CD4-positive, alpha-beta T cell (primary cell): ENCODE measurements around the gene NLRP10. TPM values are rescaled to one million over a fixed set of nuclear protein-coding genes. Genes with fewer than 3 reads are reported as not detected.

ENCODE experiments used
- ATAC-seq: fragments of 200-7000 bp; cut with Tn5 transposase; one replicate; pipeline ENCODE4 v1.10.0; 2022; ENCODE audit warnings: mild to moderate bottlenecking; ENCODE audit not compliant: poor library complexity
- CTCF ChIA-PET: fragments of 350-600 bp; sonication (Branson Sonifier 250); formaldehyde crosslinking; loops from one replicate; lab custom pipeline; 2021; ENCODE audit warnings: antibody characterized with exemption, inconsistent platforms; lab: Charles Lee
- POLR2A ChIA-PET: fragments of 350-600 bp; sonication (Branson Sonifier 250); formaldehyde crosslinking; loops from one replicate; lab custom pipeline; 2021; ENCODE audit warnings: antibody characterized with exemption, inconsistent platforms; lab: Charles Lee
- DNase-seq, 14 experiments: peaks; one replicate each; pipeline ENCODE4 v3.0.0-alpha.2; 2013 to 2020; ENCODE audit warnings: mixed read lengths in 2 of 14
- H3K27ac ChIP-seq, 2 donors: one replicate each; pipeline versions ENCODE4 v1.5.1 to v1.7.0; 2013; ENCODE audit warnings: low read length in 2 of 2, low read depth in 1 of 2, mild to moderate bottlenecking in 1 of 2
- H3K27me3 ChIP-seq, 2 experiments: 1 replicate in 1 of 2; 2 replicates in 1 of 2; pipeline versions ENCODE4 v1.6.1 to v1.7.0; 2013; ENCODE audit warnings: low read length in 2 of 2, control low read depth in 1 of 2, mild to moderate bottlenecking in 1 of 2, moderate library complexity in 1 of 2; ENCODE audit not compliant: insufficient read depth in 2 of 2, control insufficient read depth in 1 of 2
- H3K36me3 ChIP-seq: one replicate; pipeline ENCODE4 v1.6.1; 2013; ENCODE audit warnings: low read length, control low read depth; ENCODE audit not compliant: insufficient read depth
- H3K4me1 ChIP-seq: one replicate; pipeline ENCODE4 v1.6.1; 2013; ENCODE audit warnings: low read length, control low read depth; ENCODE audit not compliant: insufficient read depth
- H3K4me3 ChIP-seq: one replicate; pipeline ENCODE4 v1.5.1; 2013; ENCODE audit warnings: mild to moderate bottlenecking, low read length, moderate library complexity
- H3K9me3 ChIP-seq, 2 experiments: 1 replicate in 1 of 2; 2 replicates in 1 of 2; pipeline versions ENCODE4 v1.6.1 to v1.7.0; 2013; ENCODE audit warnings: low read length in 2 of 2, mild to moderate bottlenecking in 2 of 2, control low read depth in 1 of 2, moderate library complexity in 1 of 2; ENCODE audit not compliant: control insufficient read depth in 1 of 2, insufficient read depth in 1 of 2
- H3K27ac Mint-ChIP-seq: one replicate; pipeline ENCODE4 v1.8.0; 2020; ENCODE audit warnings: mixed read lengths
- H3K27me3 Mint-ChIP-seq: one replicate; pipeline ENCODE4 v1.8.0; 2021; ENCODE audit warnings: mixed read lengths
- H3K36me3 Mint-ChIP-seq: one replicate; pipeline ENCODE4 v1.8.0; 2021; ENCODE audit warnings: low read depth, mixed read lengths
- H3K4me1 Mint-ChIP-seq: one replicate; pipeline ENCODE4 v1.8.0; 2021; ENCODE audit warnings: low read depth, mixed read lengths
- H3K4me3 Mint-ChIP-seq: one replicate; pipeline ENCODE4 v1.8.0; 2020; ENCODE audit warnings: mild to moderate bottlenecking, mixed read lengths
- H3K9me3 Mint-ChIP-seq: one replicate; pipeline ENCODE4 v1.8.0; 2020; ENCODE audit warnings: mixed read lengths
- intact Hi-C, 2 experiments: fragments of 100-400 bp; cut with DNase I in 1 of 2; cut with micrococcal nuclease in 1 of 2; formaldehyde crosslinking; loops; one replicate each; pipeline versions ENCODE4 v1.15.1 to v1.9.0; 2023 to 2025; cut with DNase I, micrococcal nuclease
- total RNA-seq, 174 experiments: library from RNA in 2 of 174; stranded (reverse) in 2 of 174; gene quantifications; one replicate each; pipeline ENCODE4 v1.2.3 and lab custom pipeline; 2021 to 2026
- TF ChIP-seq, protein P1 (sequence below): fragments of 200-600 bp; IDR thresholded peaks from one replicate; pipeline ENCODE4 v1.8.0; 2022; ENCODE audit warnings: antibody characterized with exemption, mild to moderate bottlenecking

NLRP10 gene
- total RNA-seq, 2 experiments from 2014 or later: not detected

DNA sequence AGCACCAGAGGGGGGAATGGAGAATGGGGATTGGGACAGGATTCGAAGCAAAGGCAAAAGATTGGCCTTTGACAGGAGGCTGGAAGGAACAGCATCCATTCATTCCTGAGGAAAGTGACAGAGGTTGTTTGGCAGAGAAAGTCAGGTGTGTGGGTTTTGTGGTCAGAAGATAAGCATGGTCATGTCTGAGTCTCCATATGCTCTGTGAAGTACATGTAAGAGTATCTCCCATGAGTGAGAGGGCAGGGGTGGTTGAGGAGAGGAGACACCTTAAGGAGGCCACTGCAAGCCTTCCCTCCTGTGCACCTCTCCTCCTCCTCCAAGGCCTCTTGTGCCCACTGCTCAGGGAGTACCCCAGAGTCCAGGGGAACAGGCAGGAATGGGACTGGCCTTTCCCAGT is 1.9 kb upstream of the NLRP10 start:
- CTCF ChIA-PET: no interaction called here
- H3K36me3 ChIP-seq: no peaks in the 10 kb centered on the region

DNA sequence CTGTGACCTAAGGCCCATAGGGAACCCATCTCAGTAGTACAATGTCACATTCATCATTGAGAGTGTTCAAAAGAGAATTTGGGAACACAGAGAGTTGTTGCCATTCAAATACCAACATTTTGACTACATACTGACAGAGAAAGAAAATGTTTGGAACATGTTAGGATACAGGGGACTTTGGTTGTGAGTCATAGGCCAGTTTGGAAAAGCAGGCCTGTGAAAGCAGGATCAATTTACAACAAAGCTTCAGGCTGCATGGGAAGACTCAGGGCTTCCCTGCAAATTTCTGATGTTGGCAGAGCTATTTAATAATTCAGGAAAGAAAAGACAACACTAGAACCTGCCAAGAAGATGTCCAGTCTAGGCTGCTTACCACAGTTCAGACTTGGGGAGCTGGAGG is 374 bp downstream of the NLRP10 start:
- TF ChIP-seq, protein P1, sequence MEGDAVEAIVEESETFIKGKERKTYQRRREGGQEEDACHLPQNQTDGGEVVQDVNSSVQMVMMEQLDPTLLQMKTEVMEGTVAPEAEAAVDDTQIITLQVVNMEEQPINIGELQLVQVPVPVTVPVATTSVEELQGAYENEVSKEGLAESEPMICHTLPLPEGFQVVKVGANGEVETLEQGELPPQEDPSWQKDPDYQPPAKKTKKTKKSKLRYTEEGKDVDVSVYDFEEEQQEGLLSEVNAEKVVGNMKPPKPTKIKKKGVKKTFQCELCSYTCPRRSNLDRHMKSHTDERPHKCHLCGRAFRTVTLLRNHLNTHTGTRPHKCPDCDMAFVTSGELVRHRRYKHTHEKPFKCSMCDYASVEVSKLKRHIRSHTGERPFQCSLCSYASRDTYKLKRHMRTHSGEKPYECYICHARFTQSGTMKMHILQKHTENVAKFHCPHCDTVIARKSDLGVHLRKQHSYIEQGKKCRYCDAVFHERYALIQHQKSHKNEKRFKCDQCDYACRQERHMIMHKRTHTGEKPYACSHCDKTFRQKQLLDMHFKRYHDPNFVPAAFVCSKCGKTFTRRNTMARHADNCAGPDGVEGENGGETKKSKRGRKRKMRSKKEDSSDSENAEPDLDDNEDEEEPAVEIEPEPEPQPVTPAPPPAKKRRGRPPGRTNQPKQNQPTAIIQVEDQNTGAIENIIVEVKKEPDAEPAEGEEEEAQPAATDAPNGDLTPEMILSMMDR: no peak
- peaks cover 10% of the 10 kb centered on the region in 2 experiments for H3K27me3 ChIP-seq
- no peak overlapping the region for H3K27ac ChIP-seq
- H3K27me3 Mint-ChIP-seq: peaks cover 44% of the 10 kb centered on the region
- H3K27ac Mint-ChIP-seq: no peak overlapping the region
- H3K36me3 ChIP-seq: no peaks in the 10 kb centered on the region
- H3K36me3 Mint-ChIP-seq: no peaks in the 10 kb centered on the region
- no peaks in the 10 kb centered on the region for H3K9me3 Mint-ChIP-seq
- POLR2A ChIA-PET: no interaction called here
- no peak overlapping the region for H3K4me3 ChIP-seq
- no peak for ATAC-seq
- CTCF ChIA-PET: no interaction called here
- H3K4me1 Mint-ChIP-seq: no peaks in the 10 kb centered on the region
- H3K4me3 Mint-ChIP-seq: no peak overlapping the region
- DNase-seq: no peak
- no peaks in the 10 kb centered on the region for H3K4me1 ChIP-seq
- intact Hi-C loops: no loop called here
- H3K9me3 ChIP-seq: no peaks in the 10 kb centered on the region

More for the DNA sequence above, 1.9 kb upstream of the NLRP10 start:
- Mint-ChIP-seq H3K27ac (no peak overlapping the region), H3K4me1 (no peaks in the 10 kb centered on the region), H3K9me3 (no peaks in the 10 kb centered on the region), H3K27me3 (peaks cover 42% of the 10 kb centered on the region), H3K36me3 (no peaks in the 10 kb centered on the region), H3K4me3 (no peak overlapping the region)
- DNase-seq (no peak), ATAC-seq (no peak)
- H3K4me1 ChIP-seq: no peaks in the 10 kb centered on the region
- H3K27me3 ChIP-seq: peaks cover 5 to 7% of the 10 kb centered on the region in 2 experiments
- TF ChIP-seq, protein P1: no peak
- intact Hi-C loops: no loop called here
- POLR2A ChIA-PET: no interaction called here
- H3K4me3 ChIP-seq: no peak overlapping the region
- H3K27ac ChIP-seq: no peak overlapping the region
- no peaks in the 10 kb centered on the region for H3K9me3 ChIP-seq

DNA sequence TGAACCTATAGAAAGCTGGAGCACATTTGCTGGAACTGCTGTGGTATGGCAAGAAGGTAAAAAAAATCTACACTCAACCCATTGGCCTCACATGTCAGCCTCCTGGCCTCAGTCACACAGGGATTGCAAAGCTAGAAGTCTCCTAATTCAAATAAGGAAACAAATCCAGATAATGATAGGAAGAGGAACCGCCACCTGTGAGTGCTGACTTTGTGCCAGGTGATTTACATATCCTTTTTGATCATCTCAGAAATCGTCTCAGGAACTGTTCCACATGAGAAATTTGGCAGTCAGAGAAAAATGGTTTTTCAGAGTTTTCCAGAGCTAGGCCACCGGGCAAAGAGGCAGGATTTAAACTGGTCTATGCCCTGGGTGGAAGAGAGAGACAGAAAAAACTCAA is 986 bp downstream of the NLRP10 start:
- POLR2A ChIA-PET: no interaction called here

More for the DNA sequence above, 986 bp downstream of the NLRP10 start:
- Mint-ChIP-seq H3K9me3 (no peaks in the 10 kb centered on the region), H3K27ac (no peak overlapping the region), H3K27me3 (peaks cover 44% of the 10 kb centered on the region), H3K4me3 (no peak overlapping the region), H3K36me3 (no peaks in the 10 kb centered on the region), H3K4me1 (no peaks in the 10 kb centered on the region)
- no peak overlapping the region for H3K4me3 ChIP-seq
- peaks cover 10 to 12% of the 10 kb centered on the region in 2 experiments for H3K27me3 ChIP-seq
- ATAC-seq: no peak
- no peak overlapping the region for H3K27ac ChIP-seq
- TF ChIP-seq, protein P1: no peak
- no peaks in the 10 kb centered on the region for H3K36me3 ChIP-seq
- CTCF ChIA-PET: no interaction called here
- no peaks in the 10 kb centered on the region for H3K4me1 ChIP-seq
- intact Hi-C loops: no loop called here
- H3K9me3 ChIP-seq: no peaks in the 10 kb centered on the region
- no peak for DNase-seq
